Adrenal gland (tissue), 12 donors: Measurements from ENCODE around the gene ATP6V0A4. TPM values are rescaled to one million over a fixed set of nuclear protein-coding genes. Genes with fewer than 3 reads are reported as not detected.

Experiments used
- DNase-seq, 7 donors: peaks; one replicate each; pipeline ENCODE4 v3.0.0-alpha.2; 2019 to 2020
- H3K27ac ChIP-seq, 5 donors: fragments of 200-600 bp; sonication (generic) in 4 of 5; 1 replicate in 3 of 5; 2 replicates in 2 of 5; pipeline versions ENCODE4 v1.5.1 to v1.8.0; 2016 to 2020; ENCODE audit warnings: mild to moderate bottlenecking in 1 of 5
- H3K27me3 ChIP-seq: fragments of 200-600 bp; 2 replicates; pipeline ENCODE4 v1.8.0; 2021
- H3K36me3 ChIP-seq, 2 donors: fragments of 200-600 bp; replicated peaks in 1 of 2; 1 replicate in 1 of 2; 2 replicates in 1 of 2; pipeline versions ENCODE4 v1.5.1 to v1.8.0; 2018 to 2022
- H3K4me1 ChIP-seq, 2 donors: fragments of 200-600 bp; replicated peaks in 1 of 2; 1 replicate in 1 of 2; 2 replicates in 1 of 2; pipeline versions ENCODE4 v1.5.1 to v1.8.0; 2018 to 2021
- H3K4me3 ChIP-seq, 4 donors: fragments of 200-600 bp; sonication (generic) in 3 of 4; one replicate each; pipeline ENCODE4 v1.5.1; 2016 to 2018
- H3K9me3 ChIP-seq, 3 donors: fragments of 200-600 bp; sonication (generic) in 1 of 3; replicated peaks in 1 of 3; 1 replicate in 2 of 3; 2 replicates in 1 of 3; pipeline versions ENCODE4 v1.5.1 to v1.8.0; 2016 to 2021
- CTCF ChIP-seq, 6 experiments: fragments of 450-650 bp in 4 of 6; fragments of 200-600 bp in 2 of 6; sonication (generic) in 1 of 6; IDR thresholded peaks; 1 replicate in 5 of 6; 2 replicates in 1 of 6; pipeline versions ENCODE4 v1.5.1 to v1.8.0; 2016 to 2021; ENCODE audit warnings: antibody characterized with exemption in 6 of 6, mild to moderate bottlenecking in 2 of 6, moderate library complexity in 1 of 6
- POLR2A ChIP-seq, 2 donors: fragments of 450-650 bp; IDR thresholded peaks; one replicate each; pipeline ENCODE4 v1.6.1; 2017; ENCODE audit warnings: antibody characterized with exemption in 2 of 2, mild to moderate bottlenecking in 2 of 2, moderate library complexity in 1 of 2
- WGBS, 4 donors: extraction: QIAGEN DNeasy Blood & Tissue Kit in 2 of 4; methylation state at CpG; one replicate each; pipeline versions ENCODE4 v1.1.5 to v1.1.7; 2013 to 2017; 5-methylcytosine and 5-hydroxymethylcytosine counted together
- intact Hi-C, 2 donors: fragments of 100-400 bp; cut with DNase I; formaldehyde crosslinking; loops; one replicate each; pipeline versions ENCODE4 v1.14.1 to v1.15.0; 2022 to 2023
- polyA plus RNA-seq, 3 donors: library from polyadenylated mRNA; stranded (reverse); fragments of 200-250 nt in 2 of 3; fragments of 350-450 nt in 1 of 3; fragmentation: Illumina TruSeq in 1 of 3; extraction: RNeasy Lipid Tissue Mini Kit (QIAGEN cat#74804) in 1 of 3; gene quantifications; one replicate each; pipeline ENCODE4 v1.2.3, GENCODE V29; 2013 to 2014
- total RNA-seq, 9 donors: library from RNA; depleted of rRNA in 4 of 9; stranded (reverse); fragments of >200 nt in 4 of 9; fragments of 120-200 nt in 1 of 9; fragmentation: NEBNext Ultra II Directional in 1 of 9; extraction: Animal tissue kit (Norgen Biotek cat#: 25700) in 1 of 9; gene quantifications; one replicate each; pipeline versions ENCODE4 v1.1.0 to v1.2.4, GENCODE V29; 2013 to 2023
- donor health status: healthy with polysubstance abuse.
- donor health status: Bipolar disorder and iron deficiency.
- donor health status: DM: yes; HTN: yes; CAD: no.
- donor health status: DM: no; HTN: no; CAD: no.
- donor health status: DM: no; HTN: no; CAD: no.
- donor health status: DM: yes; HTN: yes; CAD: no.

The ATP6V0A4 gene
- total and polyA plus RNA-seq, 12 donors: 0.22 TPM; not detected in 11

GRCh38 chr7:138804618-138805017 is 6.6 kb upstream of the ATP6V0A4 start:
- Histone ChIP-seq H3K4me3 (no peak overlapping the region), H3K27me3 (no peaks in the 10 kb centered on the region), H3K36me3 (no peaks in the 10 kb centered on the region), H3K27ac (no peak overlapping the region), H3K9me3 (no peaks in the 10 kb centered on the region), H3K4me1 (no peaks in the 10 kb centered on the region)
- 78 to 93% (median 85%) methylated on average over 1 of the region's 1 CpG for WGBS, 4 donors
- DNase-seq: no peak
- no peak for TF ChIP-seq CTCF (IDR thresholded peaks at IDR 0.05)
- no peak for TF ChIP-seq POLR2A (IDR thresholded peaks at IDR 0.05)
- intact Hi-C loops: no loop called here

- DNase-seq: no peak
- TF ChIP-seq CTCF (IDR thresholded peaks at IDR 0.05): no peak
- TF ChIP-seq POLR2A (IDR thresholded peaks at IDR 0.05): no peak
- Histone ChIP-seq H3K36me3 (no peaks in the 10 kb centered on the region), H3K9me3 (no peaks in the 10 kb centered on the region), H3K27ac (no peak overlapping the region), H3K27me3 (no peaks in the 10 kb centered on the region), H3K4me3 (no peak overlapping the region), H3K4me1 (no peaks in the 10 kb centered on the region)
- WGBS, 4 donors: 92 to 96% (median 94%) methylated on average over 16 to 18 of the region's 18 CpGs
- intact Hi-C loops: no loop called here
Observed at GRCh38 chr7:138802706-138803105, 4.7 kb upstream of the ATP6V0A4 start.

GRCh38 chr7:138801256-138801655 is 3.3 kb upstream of the ATP6V0A4 start:
- Histone ChIP-seq H3K27me3 (no peaks in the 10 kb centered on the region), H3K4me3 (no peak overlapping the region), H3K4me1 (no peaks in the 10 kb centered on the region), H3K36me3 (no peaks in the 10 kb centered on the region), H3K9me3 (no peaks in the 10 kb centered on the region), H3K27ac (no peak overlapping the region)
- no peak for TF ChIP-seq CTCF (IDR thresholded peaks at IDR 0.05)
- TF ChIP-seq POLR2A (IDR thresholded peaks at IDR 0.05): no peak
- intact Hi-C loops: no loop called here
- 93 to 100% (median 94%) methylated on average over 3 of the region's 3 CpGs for WGBS, 4 donors
- DNase-seq: no peak

- Histone ChIP-seq H3K36me3 (no peaks in the 10 kb centered on the region), H3K27ac (no peak overlapping the region), H3K4me1 (no peaks in the 10 kb centered on the region), H3K27me3 (no peaks in the 10 kb centered on the region), H3K4me3 (no peak overlapping the region), H3K9me3 (no peaks in the 10 kb centered on the region)
- no peak for DNase-seq
- intact Hi-C loops: no loop called here
- TF ChIP-seq CTCF (IDR thresholded peaks at IDR 0.05) (no peak), POLR2A (IDR thresholded peaks at IDR 0.05) (no peak)
- WGBS, 4 donors: 58 to 72% (median 67%) methylated on average over 7 of the region's 7 CpGs
Observed at GRCh38 chr7:138799336-138800000, 1.5 kb upstream of the ATP6V0A4 start.
